HK-2 (cell line): ENCODE measurements around the gene PRKCQ.

Experiments
- DNase-seq: peaks from one replicate; pipeline ENCODE4 v3.0.0-alpha.2; 2018; ENCODE audit not compliant: unreplicated experiment

PRKCQ gene

DNA sequence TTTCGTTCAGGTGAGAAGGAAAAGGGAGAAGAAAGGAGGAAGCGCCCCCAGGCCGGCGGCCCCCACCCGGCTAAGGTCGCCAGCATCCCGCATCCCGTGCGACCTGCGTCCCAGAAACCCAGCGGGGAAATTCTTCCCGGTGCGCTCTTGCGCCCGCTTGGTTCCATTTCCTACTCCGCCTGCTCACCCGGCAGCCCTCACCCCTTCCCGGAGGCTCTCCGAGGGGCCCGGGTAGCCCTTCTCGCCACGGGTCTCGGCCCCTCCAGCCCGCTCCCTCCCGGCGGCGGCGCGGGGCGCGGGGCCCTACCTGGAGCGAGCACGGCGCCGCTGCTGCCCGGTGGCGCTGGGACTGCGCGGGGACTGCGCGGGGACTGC is at the start of gene PRKCQ:
Gene PRKCQ (minus strand): TSS at position 373 of the 375 bp plus-strand sequence. CDS start 65,141 bp downstream, outside the sequence.
- peak; percentile 47 for DNase-seq

DNA sequence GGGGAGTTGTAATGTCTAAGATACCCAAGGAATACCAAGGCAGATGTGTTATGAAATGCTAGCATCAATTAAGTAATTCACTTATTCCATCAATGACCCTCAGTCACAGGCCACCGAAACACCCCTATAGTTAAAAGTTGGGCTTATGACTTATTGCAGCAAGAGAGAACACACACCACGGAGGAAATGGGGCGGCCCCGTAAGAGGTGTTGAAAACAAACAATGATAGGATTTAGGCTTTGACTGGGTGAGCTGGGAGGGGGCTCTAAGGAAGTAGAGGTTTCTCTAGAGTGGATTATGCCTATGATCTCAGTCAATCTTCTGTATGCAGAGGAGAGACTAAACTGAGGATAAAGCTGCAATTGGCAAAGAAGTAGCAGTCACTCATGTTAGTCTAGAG is 45.4 kb upstream of the PRKCQ start:
- DNase-seq, result no peak

DNA sequence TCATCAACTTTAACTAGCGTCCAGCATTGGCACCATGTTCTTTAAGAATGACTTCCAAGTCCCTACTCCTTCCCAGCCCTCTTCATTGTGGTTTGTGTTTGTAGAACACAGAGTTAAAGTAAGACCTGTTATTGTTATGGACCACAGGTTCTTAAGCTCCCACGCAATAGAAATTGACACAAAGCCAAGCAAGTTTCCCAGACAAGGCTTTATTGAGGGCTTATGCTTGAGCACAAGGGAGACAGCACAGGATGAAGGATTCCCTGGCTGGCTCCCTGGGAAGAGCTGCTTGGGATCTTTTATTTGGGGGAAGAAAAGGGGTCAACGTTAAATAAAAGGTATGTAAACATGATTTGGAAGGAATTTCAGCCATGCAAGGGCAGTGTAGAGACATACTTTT is 44.3 kb upstream of the PRKCQ start:
- no peak for DNase-seq

DNA sequence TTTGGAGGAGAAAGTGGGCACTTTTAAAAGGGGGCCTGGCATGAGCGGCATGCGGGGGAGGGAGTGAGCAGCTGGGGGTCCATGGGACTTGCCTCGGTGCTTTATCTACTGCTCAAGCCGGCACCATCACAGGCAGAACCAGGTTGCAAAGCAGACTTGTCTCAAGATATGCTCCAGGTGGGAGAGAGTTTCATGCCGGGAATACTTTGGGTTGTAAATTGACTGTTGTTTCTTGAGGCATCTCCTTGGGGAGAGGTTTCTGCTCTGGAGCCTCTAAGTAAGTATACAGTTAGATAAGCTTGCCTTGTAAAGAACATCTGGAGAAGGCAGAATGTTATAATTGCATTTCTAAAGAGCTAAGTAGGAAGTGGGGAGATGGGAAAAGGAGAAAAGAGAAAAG is 42.8 kb upstream of the PRKCQ start:
- no peak for DNase-seq

DNA sequence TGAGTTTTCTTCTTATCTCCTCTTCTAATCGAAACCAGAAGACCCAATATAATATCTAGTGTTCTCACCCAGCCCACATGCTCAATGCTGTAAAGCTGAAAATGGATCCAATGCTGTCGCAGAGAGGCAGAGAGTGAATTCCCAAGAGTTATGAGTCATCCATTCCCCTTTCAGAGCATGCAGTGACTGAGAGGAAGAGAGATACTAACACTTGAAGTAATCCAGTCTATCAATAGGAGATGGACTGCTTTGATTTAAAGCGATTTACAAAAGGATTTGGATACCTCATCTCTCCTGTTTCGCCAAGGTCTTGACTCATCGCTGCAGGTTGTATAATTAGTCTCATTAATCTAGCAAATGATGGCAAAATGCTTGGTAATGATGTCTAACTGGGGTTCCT is 41.5 kb upstream of the PRKCQ start:
- no peak for DNase-seq

DNA sequence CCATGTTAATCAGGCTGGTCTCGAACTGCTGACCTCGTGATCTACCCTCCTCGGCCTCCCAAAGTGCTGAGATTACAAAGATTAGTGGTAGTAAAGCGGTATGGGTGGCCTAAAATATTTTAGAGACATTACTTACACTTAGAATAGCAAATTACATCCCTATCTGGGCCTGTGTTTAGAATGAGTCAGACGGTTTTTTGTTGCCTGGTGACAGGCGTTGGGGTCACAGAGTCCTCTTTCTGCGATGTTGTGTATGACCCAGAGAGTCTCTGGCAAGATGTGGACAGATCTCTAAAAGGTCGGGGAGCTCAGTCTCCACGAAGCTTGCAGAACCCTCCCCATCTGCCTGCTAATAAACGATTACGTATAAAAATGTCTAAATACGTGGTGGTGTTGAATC is 39.6 kb upstream of the PRKCQ start:
- no peak for DNase-seq

DNA sequence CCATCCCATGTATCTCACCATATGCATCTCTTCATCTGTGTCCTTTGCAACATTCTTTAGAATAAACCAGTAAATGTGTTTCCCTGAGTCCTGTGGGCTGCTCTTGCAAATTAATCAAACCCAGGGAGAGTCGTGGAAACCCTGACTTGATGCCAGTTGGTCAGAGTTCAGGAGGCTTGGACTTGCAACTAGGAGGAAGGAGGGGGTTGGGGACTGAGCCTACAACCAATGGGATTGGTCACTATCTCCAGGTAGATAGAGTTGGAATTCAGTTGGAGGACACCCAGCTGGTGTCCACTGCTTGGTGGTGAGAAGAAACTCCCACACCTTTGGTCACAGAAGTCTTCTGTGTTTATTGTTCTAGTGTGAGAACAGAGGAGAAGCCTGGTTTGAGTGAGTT is 38.3 kb upstream of the PRKCQ start:
- DNase-seq, result no peak

DNA sequence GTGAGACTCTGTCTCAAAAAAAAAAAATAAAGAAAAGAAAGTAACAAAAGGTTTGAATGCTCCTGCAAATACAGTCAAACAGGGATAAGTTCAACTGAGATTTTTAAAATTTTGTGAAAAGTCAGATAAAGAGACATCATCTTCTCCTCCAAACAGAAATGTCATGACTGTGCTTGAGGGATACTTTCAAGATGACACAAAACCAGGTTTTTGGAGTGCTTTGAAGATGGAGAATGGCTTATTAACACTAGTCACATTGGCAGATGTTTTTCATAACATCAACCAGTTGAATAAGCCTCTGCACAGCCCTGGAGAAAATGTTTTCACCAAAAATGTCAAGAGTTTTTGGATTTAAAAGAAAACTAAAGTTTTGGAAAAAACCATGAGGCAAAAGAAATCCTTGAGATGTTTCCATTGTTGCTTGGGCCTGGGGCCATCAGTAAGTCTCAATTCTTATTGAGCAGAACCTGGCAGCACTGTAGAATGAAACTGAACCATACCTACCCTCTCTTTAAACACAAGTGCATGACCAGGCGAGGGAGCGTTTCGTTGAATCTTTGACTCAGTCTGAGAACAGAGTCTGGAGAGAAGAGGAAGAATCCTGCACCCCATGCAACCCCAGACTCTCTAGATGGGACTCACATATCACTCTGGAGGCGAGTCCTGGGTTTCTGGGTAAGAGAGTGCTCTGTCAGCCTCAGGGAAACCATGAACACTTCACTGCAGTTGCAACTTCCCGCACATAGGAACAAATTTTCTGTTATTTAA is 37.4 kb upstream of the PRKCQ start:
- no peak for DNase-seq

DNA sequence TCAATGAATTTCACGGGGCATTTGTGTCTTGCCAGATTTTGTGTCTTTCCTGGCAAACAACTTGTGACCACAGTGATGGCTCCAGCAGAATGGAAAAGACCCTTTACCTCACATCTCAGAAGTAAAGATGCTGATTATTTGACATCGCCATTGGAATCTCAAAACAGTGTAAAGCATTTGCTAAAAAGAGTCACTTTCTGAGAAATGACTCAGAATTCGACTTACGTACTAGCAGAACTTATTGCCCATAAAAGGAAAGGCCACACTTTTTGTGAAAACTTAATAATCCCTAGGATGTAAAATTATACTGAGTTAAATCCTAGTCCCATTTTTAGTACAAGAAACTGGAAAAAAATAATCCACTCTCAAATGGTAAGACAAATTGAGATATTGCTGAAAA is 35.9 kb upstream of the PRKCQ start:
- DNase-seq, result no peak

DNA sequence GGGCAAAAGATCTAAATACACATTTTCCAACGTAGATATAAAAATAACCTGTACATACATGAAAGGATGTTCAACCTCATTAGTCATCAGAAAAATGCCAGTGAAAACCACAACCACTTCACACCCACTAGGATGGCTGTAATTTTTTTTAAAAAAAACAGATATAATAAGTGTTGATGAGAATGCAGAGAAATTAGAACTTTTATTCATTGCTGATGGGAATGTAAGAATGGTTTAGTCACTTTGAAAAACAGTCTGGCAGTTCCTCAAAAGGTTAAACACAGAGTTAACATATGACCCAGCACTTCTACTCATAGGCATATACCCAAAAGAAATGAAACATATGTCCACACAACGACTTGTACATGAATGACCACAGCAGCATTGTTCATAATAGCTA is 32.3 kb upstream of the PRKCQ start:
- no peak for DNase-seq

DNA sequence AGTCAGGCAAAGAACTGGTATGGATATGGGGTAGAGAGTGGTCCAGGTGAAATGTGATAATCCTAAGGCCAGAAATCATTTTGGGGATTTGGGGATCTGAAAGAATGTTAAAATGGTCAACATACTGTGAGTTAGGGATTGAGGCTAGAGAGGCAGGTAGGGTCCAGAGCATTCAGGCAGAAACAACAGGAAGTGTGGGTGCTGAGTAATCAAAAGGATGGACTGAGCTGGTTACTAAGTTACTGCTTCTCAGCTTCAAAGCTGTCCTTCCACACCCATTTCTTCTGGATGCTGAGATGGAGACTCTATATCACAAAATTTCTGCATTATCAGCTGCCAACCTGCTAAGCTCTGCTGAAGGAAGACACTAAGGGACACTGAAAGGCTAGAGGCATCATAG is 30.6 kb upstream of the PRKCQ start:
- peak; percentile 1 for DNase-seq

DNA sequence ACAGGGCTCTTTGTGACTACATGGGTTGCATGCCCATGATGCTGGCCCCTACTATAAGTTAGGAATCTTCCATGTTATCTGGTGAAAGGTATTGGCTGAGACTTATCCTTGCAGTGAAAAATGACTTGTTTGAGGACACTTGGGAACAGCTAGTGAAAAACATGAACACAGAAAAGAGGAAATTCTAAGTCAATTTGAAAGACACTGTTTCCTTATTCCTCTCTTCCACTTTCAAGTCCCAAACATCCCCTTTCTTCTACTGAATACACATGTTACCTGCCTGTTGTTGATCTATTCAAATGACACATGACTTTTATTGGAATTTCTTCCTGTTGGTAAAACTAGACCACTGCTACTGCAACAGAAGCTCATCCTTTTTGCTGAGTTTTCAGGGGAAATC is 29.5 kb upstream of the PRKCQ start:
- DNase-seq, result no peak

DNA sequence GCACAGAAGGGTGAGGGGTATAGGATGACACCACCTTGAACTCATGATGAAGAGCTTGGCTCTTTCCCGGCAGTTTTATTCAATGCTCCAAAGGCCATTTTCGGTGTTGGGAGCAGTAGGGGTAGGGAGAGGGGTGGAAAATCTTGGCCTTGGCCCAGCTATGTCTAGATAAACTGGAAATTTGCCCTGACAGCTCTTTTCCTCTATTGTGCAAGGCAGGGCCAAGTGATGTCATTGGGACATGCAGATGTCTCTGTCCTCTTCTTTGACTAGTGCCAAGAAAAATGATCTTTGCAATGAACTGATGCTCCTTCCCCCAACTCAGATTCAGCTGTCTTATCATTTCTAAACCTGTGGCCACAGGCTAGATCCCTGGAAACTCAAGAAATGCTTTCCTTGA is 27.7 kb upstream of the PRKCQ start:
- no peak for DNase-seq

DNA sequence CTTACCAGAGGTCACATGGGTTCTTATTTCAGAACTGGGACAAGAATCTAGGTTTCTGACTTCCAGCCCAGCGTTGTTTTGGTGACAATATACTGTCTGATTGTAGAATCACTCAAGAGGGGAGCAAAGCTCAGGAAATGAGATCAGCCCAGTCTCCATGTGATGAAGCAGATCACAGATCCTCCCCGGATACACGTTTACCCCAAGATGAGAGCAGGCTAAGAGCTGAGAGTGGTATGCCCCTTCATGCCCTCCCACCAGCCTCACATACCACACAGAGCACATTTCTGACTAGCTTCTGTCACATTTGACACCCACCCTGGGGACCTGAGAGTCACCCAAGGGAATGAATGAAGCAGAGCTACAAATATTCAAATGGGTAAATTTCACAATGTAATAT is 27.1 kb upstream of the PRKCQ start:
- no peak for DNase-seq

DNA sequence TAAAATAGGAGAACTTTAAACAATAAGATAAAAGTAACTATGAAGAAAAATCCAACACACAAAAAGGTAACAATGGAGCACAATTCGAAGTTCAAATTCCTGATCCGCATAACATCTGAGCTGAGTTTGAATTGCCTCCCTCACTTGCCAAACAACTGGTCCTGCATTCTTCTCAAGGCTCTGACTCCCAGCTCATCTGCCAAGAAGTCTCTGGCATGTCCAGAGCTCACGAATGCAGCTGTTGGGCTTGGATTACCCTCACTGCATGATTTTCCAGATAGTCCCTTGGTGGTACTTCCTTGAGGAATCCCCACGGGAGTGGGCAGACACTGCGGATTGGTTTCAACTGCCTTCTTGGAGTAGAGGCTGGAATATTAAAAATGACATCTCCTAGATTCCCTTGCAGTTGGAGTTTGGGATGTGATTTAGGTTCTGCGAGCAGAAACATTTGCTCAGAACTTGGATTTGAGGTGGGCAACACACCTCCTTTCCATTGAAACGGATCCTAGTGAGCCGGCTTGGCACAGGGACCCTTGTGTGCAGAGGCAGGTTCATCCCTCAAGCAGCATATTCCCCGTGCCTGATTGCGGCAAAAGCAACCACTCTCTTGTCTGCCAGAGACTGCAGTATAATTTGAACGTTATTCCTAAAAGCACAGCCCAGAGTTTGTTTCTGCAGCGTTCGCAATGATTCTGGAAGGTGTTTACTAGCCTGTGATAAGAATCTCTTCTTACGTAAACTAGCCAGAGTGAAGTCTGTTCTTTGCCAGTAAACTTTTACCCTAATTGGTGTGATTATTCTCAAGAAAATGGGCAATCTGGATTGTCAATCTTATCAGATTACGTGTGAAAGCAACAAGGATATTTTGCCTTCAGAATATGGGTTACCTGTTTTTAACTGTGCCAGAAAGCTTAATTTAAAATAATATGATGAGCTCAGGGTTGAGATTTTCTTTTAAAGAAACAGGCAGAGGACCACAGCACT is 23.4 kb upstream of the PRKCQ start:
- DNase-seq, result no peak

DNA sequence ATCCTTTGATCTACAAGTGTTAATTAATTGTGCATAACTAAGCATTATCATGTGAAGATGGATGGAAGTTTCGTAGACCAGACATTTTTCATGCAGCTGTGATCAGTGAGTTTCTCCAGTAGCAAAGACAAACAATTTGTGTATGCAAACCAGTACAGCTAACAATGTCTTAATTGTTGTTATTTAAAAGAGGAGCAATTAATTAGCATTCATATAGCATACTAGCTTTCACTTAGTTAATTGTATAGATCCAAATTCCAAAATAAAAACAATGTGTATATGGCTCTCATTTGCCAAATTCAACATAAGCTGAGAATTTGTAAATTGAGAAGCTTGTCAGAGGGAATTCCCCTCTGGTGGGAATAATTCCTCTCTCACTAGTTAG is 22.6 kb upstream of the PRKCQ start:
- DNase-seq, result no peak

DNA sequence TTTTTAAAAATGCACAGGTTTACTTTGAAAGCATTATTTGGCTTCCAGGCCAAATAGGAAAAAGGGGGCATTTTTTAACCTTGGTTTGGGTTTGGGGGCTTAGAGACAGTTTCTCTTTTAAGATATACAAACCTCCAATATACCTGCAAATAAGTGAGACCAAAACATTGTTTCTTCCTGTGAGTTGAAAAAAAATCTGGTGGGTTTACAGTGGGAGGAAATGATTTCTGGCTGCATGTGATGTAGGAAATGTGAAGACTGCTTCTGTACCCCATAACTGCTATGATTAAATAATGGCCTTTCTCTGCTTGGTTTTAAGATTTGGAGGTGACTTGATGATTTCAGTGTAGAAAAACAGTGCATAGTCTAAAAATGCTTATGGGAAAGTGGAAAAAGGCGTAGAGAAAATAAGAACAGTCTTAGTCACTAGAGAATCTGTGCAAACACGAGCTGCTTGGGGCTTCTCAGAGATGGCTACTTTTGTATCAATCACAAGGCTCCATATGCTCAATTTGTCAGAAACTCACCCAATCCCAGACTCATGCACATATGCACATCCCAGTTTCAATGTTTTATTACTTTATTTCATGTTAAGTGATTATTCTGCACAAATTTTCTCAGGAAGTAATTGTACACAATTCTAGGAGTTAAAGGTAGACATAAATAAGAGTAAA is 22.1 kb upstream of the PRKCQ start:
- no peak for DNase-seq

DNA sequence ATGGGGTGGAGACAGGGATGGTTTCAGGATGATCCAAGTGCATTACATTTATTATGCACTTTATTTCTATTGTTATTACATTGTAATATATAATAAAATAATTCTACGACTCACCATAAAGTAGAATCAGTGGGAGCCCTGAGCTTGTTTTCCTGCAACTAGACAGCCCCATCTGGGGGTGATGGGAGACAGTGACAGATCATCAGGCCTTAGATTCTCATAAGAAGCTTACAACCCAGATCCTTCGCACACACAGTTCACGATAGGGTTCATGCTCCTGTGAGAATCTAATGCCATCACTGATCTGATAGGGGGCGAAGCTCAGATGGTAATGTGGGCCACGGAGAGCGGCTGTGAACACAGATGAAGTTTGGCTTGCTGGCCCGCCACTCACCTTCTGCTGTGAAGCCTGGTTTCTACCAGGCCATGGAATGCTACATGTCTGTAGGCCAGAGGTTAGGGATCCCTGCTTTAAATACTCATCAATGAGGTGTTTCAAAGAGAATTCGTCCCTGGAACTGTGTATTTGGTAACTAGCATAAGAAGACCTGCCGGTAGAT is 21.2 kb upstream of the PRKCQ start:
- no peak for DNase-seq

DNA sequence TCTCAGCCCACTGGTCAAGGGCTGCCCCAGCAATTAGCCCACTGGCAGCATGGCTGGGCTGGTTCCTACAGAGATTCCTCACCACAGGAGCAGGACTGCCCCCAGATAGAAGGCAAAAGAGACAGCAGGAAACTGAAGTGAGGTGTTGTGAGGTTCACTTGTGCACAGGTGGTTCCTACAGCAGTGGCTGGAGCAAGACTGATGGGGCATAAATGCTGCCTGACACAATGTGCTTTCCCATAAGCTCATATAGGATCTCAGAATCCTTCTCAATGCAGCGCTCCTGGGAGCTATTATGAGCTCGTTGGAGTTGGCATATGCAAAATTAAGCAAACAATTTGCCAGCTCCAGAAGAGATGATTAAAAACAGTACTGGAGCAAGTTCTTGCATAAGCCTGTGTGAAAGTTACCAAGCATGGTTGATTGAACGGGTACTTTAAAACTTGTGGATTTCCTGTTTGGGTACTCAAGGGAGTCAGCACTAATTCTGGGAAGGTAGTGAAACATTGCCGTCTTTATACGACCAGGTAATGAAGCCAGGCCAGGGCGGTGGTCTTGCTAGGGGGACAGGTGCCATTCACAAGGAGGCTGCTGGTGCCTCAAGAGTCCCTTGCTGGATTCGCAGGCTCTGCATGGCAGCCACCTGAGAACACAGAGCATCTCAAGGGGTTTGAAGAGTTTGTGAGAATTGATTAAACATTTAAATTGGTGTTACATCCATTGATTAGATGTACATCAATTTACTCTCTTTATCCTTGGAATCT is 20.3 kb upstream of the PRKCQ start:
- no peak for DNase-seq

DNA sequence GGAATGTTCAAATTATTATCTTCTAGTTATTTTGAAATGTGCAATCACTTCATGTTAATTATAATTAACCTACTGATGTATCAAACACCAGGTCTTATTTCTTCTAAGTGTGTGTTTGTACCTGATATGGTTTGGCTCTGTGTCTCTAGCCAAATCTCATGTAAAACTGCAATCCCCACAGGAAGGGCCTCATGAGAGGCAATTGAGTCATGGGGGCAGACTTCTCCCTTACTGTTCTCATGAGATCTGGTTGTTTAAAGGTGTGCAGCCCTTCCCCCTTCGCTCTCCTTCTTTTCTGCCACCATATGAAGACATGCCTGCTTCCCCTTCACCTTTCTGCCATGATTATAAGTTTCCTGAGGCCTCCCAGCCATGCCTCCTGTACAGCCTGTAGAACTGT is 18.6 kb upstream of the PRKCQ start:
- no peak for DNase-seq

DNA sequence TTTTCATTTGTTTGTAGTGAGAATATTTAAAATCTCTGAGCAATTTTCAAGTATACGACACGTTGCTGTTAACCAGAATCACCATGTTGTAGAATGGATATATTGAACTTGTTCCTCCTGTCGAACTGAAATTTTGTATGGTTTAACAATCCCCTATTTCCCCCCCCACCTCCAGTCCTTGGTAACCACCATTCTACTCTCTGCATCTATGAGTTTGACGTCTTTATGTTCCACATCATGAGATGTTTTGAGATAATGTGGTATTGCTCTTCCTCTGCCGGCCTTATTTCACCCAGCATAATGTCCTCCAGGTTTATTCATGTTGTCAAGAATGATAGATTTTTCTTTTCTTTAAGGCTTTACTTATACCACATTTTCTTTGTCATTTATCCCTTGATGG is 17.4 kb upstream of the PRKCQ start:
- DNase-seq, result no peak
